ENCODE data around the gene NSRP1.

The NSRP1 gene

DNA sequence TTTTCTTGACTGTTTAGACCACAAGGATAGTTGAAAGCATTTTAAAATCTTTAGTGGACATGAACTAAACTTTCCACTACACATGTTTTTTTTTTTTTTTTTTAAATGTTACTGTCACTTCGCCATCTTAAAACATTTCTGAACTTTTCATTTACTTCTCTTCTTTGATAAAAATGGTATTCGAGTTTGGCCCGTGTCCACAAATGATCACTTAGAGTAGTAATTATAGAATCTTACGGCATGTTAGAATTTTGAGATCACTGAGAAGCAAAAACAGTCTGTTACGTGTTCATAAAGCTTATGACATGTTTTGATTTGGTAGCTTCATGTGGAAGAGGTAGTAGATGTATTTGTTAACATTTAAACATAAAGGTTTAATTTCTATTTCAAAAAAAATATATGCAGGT, 1.1 kb downstream of the NSRP1 start:
- peak overlapping the region; percentile 95 for H3K27ac ChIP-seq (ENCODE audit: extremely low read depth, low read depth, low read length)
- H3K4me3 ChIP-seq (ENCODE audit: low read depth, low read length): peak overlapping the region; percentile 47
- peaks cover 35 to 38% of the 10 kb centered on the region in 2 experiments for H3K36me3 ChIP-seq (ENCODE audit: control insufficient read depth in 2 of 2, insufficient read depth in 1 of 2, low read length in 2 of 2)
- peaks cover 10% of the 10 kb centered on the region for H3K4me1 ChIP-seq (ENCODE audit: control insufficient read depth, insufficient read depth, low read length)
- ChIA-PET CTCF (interaction anchor here (0.7 to 8.1 kb wide), 8 partner anchors 7 to 360 kb away, joined by 4 to 108 read pairs (median 5); partner anchors contain the start of gene GOSR1), POLR2A (interaction anchor here (0.7 to 1.3 kb wide), 5 partner anchors 8 to 116 kb away, joined by 3 to 6 read pairs (median 4); no protein-coding TSS in a partner anchor)
- no peaks in the 10 kb centered on the region for H3K9me3 ChIP-seq (ENCODE audit: control insufficient read depth, insufficient read depth, low read depth, low read length)
- TF ChIP-seq ZFHX2 (tag by site-specific recombination; conservative IDR thresholded peaks at IDR 0.05) (no peak), ZNF677 (tag by site-specific recombination; IDR thresholded peaks at IDR 0.05) (no peak), ZSCAN23 (tag by site-specific recombination; IDR thresholded peaks at IDR 0.05) (no peak), KLF16 (tag by site-specific recombination; IDR thresholded peaks at IDR 0.05) (no peak), ZNF184 (tag by site-specific recombination; IDR thresholded peaks at IDR 0.05) (no peak), ZIC2 (tag by site-specific recombination; IDR thresholded peaks at IDR 0.05) (no peak), ZNF701 (tag by site-specific recombination; IDR thresholded peaks at IDR 0.05) (no peak), ZNF785 (tag by site-specific recombination; IDR thresholded peaks at IDR 0.05) (no peak), ZNF223 (tag by site-specific recombination; IDR thresholded peaks at IDR 0.05) (no peak), ZNF473 (tag by site-specific recombination; IDR thresholded peaks at IDR 0.05) (no peak), ZBTB21 (tag by site-specific recombination; IDR thresholded peaks at IDR 0.05) (peak; percentile 64), REPIN1 (tag by site-specific recombination; IDR thresholded peaks at IDR 0.05; ENCODE audit: low read depth) (no peak), SP2 (tag by site-specific recombination; IDR thresholded peaks at IDR 0.05) (no peak), ZNF791 (tag by site-specific recombination; IDR thresholded peaks at IDR 0.05) (no peak), ZNF416 (tag by site-specific recombination; IDR thresholded peaks at IDR 0.05) (no peak), ZNF747 (tag by site-specific recombination; IDR thresholded peaks at IDR 0.05) (no peak), ZNF629 (tag by site-specific recombination; IDR thresholded peaks at IDR 0.05) (peak; percentile 66), ZNF114 (tag by site-specific recombination; IDR thresholded peaks at IDR 0.05) (no peak), ZNF404 (tag by site-specific recombination; IDR thresholded peaks at IDR 0.05) (no peak), ZNF514 (tag by site-specific recombination; IDR thresholded peaks at IDR 0.05) (no peak)
- TF ChIP-seq, protein P1, sequence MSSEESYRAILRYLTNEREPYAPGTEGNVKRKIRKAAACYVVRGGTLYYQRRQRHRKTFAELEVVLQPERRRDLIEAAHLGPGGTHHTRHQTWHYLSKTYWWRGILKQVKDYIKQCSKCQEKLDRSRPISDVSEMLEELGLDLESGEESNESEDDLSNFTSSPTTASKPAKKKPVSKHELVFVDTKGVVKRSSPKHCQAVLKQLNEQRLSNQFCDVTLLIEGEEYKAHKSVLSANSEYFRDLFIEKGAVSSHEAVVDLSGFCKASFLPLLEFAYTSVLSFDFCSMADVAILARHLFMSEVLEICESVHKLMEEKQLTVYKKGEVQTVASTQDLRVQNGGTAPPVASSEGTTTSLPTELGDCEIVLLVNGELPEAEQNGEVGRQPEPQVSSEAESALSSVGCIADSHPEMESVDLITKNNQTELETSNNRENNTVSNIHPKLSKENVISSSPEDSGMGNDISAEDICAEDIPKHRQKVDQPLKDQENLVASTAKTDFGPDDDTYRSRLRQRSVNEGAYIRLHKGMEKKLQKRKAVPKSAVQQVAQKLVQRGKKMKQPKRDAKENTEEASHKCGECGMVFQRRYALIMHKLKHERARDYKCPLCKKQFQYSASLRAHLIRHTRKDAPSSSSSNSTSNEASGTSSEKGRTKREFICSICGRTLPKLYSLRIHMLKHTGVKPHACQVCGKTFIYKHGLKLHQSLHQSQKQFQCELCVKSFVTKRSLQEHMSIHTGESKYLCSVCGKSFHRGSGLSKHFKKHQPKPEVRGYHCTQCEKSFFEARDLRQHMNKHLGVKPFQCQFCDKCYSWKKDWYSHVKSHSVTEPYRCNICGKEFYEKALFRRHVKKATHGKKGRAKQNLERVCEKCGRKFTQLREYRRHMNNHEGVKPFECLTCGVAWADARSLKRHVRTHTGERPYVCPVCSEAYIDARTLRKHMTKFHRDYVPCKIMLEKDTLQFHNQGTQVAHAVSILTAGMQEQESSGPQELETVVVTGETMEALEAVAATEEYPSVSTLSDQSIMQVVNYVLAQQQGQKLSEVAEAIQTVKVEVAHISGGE (tag by site-specific recombination; conservative IDR thresholded peaks at IDR 0.05; ENCODE audit: low read depth): no peak
- TF ChIP-seq, protein P2, sequence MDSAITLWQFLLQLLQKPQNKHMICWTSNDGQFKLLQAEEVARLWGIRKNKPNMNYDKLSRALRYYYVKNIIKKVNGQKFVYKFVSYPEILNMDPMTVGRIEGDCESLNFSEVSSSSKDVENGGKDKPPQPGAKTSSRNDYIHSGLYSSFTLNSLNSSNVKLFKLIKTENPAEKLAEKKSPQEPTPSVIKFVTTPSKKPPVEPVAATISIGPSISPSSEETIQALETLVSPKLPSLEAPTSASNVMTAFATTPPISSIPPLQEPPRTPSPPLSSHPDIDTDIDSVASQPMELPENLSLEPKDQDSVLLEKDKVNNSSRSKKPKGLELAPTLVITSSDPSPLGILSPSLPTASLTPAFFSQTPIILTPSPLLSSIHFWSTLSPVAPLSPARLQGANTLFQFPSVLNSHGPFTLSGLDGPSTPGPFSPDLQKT (IDR thresholded peaks at IDR 0.05; ENCODE audit: borderline replicate concordance, low read depth, low read length): no peak
- TF ChIP-seq, protein P3, sequence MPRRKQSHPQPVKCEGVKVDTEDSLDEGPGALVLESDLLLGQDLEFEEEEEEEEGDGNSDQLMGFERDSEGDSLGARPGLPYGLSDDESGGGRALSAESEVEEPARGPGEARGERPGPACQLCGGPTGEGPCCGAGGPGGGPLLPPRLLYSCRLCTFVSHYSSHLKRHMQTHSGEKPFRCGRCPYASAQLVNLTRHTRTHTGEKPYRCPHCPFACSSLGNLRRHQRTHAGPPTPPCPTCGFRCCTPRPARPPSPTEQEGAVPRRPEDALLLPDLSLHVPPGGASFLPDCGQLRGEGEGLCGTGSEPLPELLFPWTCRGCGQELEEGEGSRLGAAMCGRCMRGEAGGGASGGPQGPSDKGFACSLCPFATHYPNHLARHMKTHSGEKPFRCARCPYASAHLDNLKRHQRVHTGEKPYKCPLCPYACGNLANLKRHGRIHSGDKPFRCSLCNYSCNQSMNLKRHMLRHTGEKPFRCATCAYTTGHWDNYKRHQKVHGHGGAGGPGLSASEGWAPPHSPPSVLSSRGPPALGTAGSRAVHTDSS (tag by site-specific recombination; IDR thresholded peaks at IDR 0.05): no peak
- TF ChIP-seq, protein P4, sequence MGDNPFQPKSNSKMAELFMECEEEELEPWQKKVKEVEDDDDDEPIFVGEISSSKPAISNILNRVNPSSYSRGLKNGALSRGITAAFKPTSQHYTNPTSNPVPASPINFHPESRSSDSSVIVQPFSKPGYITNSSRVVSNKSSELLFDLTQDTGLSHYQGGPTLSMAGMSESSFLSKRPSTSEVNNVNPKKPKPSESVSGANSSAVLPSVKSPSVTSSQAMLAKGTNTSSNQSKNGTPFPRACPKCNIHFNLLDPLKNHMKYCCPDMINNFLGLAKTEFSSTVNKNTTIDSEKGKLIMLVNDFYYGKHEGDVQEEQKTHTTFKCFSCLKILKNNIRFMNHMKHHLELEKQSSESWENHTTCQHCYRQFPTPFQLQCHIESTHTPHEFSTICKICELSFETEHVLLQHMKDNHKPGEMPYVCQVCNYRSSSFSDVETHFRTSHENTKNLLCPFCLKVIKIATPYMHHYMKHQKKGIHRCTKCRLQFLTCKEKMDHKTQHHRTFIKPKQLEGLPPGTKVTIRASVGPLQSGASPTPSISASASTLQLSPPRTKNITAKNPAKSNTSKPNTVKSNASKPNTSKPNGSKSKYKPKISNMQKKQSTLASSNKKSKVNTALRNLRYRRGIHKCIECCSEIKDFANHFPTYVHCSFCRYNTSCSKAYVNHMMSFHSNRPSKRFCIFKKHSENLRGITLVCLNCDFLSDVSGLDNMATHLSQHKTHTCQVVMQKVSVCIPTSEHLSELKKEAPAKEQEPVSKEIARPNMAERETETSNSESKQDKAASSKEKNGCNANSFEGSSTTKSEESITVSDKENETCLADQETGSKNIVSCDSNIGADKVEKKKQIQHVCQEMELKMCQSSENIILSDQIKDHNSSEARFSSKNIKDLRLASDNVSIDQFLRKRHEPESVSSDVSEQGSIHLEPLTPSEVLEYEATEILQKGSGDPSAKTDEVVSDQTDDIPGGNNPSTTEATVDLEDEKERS (tag by site-specific recombination; IDR thresholded peaks at IDR 0.05): no peak
- TF ChIP-seq, protein P5, sequence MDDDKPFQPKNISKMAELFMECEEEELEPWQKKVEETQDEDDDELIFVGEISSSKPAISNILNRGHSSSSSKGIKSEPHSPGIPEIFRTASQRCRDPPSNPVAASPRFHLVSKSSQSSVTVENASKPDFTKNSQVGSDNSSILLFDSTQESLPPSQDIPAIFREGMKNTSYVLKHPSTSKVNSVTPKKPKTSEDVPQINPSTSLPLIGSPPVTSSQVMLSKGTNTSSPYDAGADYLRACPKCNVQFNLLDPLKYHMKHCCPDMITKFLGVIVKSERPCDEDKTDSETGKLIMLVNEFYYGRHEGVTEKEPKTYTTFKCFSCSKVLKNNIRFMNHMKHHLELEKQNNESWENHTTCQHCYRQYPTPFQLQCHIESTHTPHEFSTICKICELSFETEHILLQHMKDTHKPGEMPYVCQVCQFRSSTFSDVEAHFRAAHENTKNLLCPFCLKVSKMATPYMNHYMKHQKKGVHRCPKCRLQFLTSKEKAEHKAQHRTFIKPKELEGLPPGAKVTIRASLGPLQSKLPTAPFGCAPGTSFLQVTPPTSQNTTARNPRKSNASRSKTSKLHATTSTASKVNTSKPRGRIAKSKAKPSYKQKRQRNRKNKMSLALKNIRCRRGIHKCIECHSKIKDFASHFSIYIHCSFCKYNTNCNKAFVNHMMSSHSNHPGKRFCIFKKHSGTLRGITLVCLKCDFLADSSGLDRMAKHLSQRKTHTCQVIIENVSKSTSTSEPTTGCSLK (tag by site-specific recombination; IDR thresholded peaks at IDR 0.05): no peak
- TF ChIP-seq, protein P6, sequence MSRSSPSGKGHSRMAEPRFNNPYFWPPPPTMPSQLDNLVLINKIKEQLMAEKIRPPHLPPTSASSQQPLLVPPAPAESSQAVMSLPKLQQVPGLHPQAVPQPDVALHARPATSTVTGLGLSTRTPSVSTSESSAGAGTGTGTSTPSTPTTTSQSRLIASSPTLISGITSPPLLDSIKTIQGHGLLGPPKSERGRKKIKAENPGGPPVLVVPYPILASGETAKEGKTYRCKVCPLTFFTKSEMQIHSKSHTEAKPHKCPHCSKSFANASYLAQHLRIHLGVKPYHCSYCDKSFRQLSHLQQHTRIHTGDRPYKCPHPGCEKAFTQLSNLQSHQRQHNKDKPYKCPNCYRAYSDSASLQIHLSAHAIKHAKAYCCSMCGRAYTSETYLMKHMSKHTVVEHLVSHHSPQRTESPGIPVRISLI (tag by site-specific recombination; IDR thresholded peaks at IDR 0.05): peak; percentile 75
